DND-41 (cell line): ENCODE data around the gene OR5M11.

ENCODE experiments used
- ATAC-seq: fragments of 200-7000 bp; cut with Tn5 transposase; 3 replicates; pipeline ENCODE4 v1.9.1; 2021; ENCODE audit warnings: low read depth; ENCODE audit not compliant: insufficient read depth
- DNase-seq: peaks from one replicate; pipeline ENCODE4 v3.0.0-alpha.2; 2020
- H2AFZ ChIP-seq: 2 replicates; pipeline ENCODE4 v1.6.0; 2012; ENCODE audit warnings: low read depth, low read length
- H3K27ac ChIP-seq: 2 replicates; pipeline ENCODE4 v1.5.1; 2012; ENCODE audit warnings: low read length, inconsistent platforms
- H3K27me3 ChIP-seq: fragments of 200-600 bp; sonication (generic); 2 replicates; pipeline ENCODE4 v1.6.0; 2012; ENCODE audit warnings: low read length, mild to moderate bottlenecking, inconsistent platforms; ENCODE audit not compliant: insufficient read depth, poor library complexity
- H3K36me3 ChIP-seq: 2 replicates; pipeline ENCODE4 v1.5.1; 2012; ENCODE audit warnings: low read length, inconsistent platforms; ENCODE audit not compliant: insufficient read depth
- H3K4me1 ChIP-seq: 2 replicates; pipeline ENCODE4 v1.5.1; 2012; ENCODE audit warnings: mild to moderate bottlenecking, low read length; ENCODE audit not compliant: insufficient read depth
- H3K4me2 ChIP-seq: 2 replicates; pipeline ENCODE4 v1.6.0; 2012; ENCODE audit warnings: mild to moderate bottlenecking, moderate library complexity, low read length, inconsistent platforms; ENCODE audit not compliant: insufficient read depth
- H3K4me3 ChIP-seq, 2 experiments: fragments of 200-600 bp in 1 of 2; shearing (Covaris generic) in 1 of 2; 2 replicates each; pipeline ENCODE4 v1.5.1; 2012 to 2016; ENCODE audit warnings: inconsistent platforms in 2 of 2, low read length in 2 of 2, mild to moderate bottlenecking in 2 of 2, low read depth in 1 of 2, moderate library complexity in 1 of 2
- H3K79me2 ChIP-seq: 2 replicates; pipeline ENCODE4 v1.6.0; 2012; ENCODE audit warnings: low read length, inconsistent platforms; ENCODE audit not compliant: insufficient read depth
- H3K9ac ChIP-seq: 2 replicates; pipeline ENCODE4 v1.6.0; 2012; ENCODE audit warnings: low read depth, mild to moderate bottlenecking, inconsistent platforms, low read length, moderate library complexity
- H3K9me3 ChIP-seq: 2 replicates; pipeline ENCODE4 v1.5.1; 2012; ENCODE audit warnings: low read length, moderate library complexity, mild to moderate bottlenecking, inconsistent platforms; ENCODE audit not compliant: insufficient read depth, severe bottlenecking
- H4K20me1 ChIP-seq: 2 replicates; pipeline ENCODE4 v1.6.0; 2012; ENCODE audit warnings: low read length; ENCODE audit not compliant: insufficient read depth
- CTCF ChIP-seq: IDR thresholded peaks from 2 replicates; pipeline ENCODE4 v1.5.1; 2012; ENCODE audit warnings: borderline replicate concordance, low read length, moderate library complexity, mild to moderate bottlenecking; ENCODE audit not compliant: poor library complexity, severe bottlenecking; ENCODE audit errors: extremely low read depth
- EZH2 ChIP-seq: IDR thresholded peaks from 3 replicates; pipeline ENCODE4 v1.6.1; 2012; ENCODE audit warnings: borderline replicate concordance, low read depth, mild to moderate bottlenecking, moderate library complexity, low read length, inconsistent platforms; ENCODE audit not compliant: severe bottlenecking

Gene OR5M11

GRCh38 chr11:56495117-56495516 is 47.9 kb downstream of the OR5M11 start:
- Histone ChIP-seq H3K79me2 (no peaks in the 10 kb centered on the region), H3K4me1 (no peaks in the 10 kb centered on the region), H3K9ac (no peak overlapping the region), H3K27me3 (no peaks in the 10 kb centered on the region), H3K9me3 (no peaks in the 10 kb centered on the region), H3K27ac (no peak overlapping the region), H3K4me2 (no peak overlapping the region), H4K20me1 (no peaks in the 10 kb centered on the region), H3K4me3 (no peak overlapping the region), H2AFZ (no peak overlapping the region), H3K36me3 (no peaks in the 10 kb centered on the region)
- DNase-seq (no peak), ATAC-seq (no peak)
- TF ChIP-seq EZH2 (no peak), CTCF (no peak)
